Islet of Langerhans (tissue), 1 donor: ENCODE results near the gene DCAF10.
"Not testable (repeated sequence)": the region's sequence is repeated elsewhere in the genome, so short reads cannot be mapped to it uniquely, and the experiment has no call there.

ENCODE experiments used
- FAIRE-seq: peaks from one replicate; lab custom pipeline; 2011; peaks lifted over from hg19 to GRCh38; lab: Jason Lieb, UNC

DCAF10 gene

GRCh38 chr9:37800631-37801286 lies at the start of gene DCAF10:
DCAF10 (plus strand) TSS chr9:37800797; CDS start chr9:37800867, 70 bp downstream.
- no peak for FAIRE-seq

GRCh38 chr9:37751186-37751585 lies 49.4 kb upstream of the DCAF10 start:
- no peak for FAIRE-seq

- not testable (repeated sequence) for FAIRE-seq
Observed at GRCh38 chr9:37751704-37752103, 48.9 kb upstream of the DCAF10 start.

- not testable (repeated sequence) for FAIRE-seq
Observed at GRCh38 chr9:37752112-37752511, 48.5 kb upstream of the DCAF10 start.

- FAIRE-seq: no peak
Observed at GRCh38 chr9:37752642-37753488, 47.7 kb upstream of the DCAF10 start.

GRCh38 chr9:37753489-37754190 lies 47.0 kb upstream of the DCAF10 start, which contains the start of gene TRMT10B:
TRMT10B (plus strand) TSS chr9:37753805; CDS start chr9:37761932, 8,127 bp downstream.
- no peak for FAIRE-seq

- no peak for FAIRE-seq
Observed at GRCh38 chr9:37758747-37759146, 41.9 kb upstream of the DCAF10 start.

- FAIRE-seq: no peak
Observed at GRCh38 chr9:37760416-37761161, 40.0 kb upstream of the DCAF10 start.

- no peak for FAIRE-seq
Observed at GRCh38 chr9:37761511-37761910, 39.1 kb upstream of the DCAF10 start.

- FAIRE-seq: not testable (repeated sequence)
Observed at GRCh38 chr9:37765263-37765662, 35.3 kb upstream of the DCAF10 start.

- no peak for FAIRE-seq
Observed at GRCh38 chr9:37769306-37769705, 31.3 kb upstream of the DCAF10 start.

GRCh38 chr9:37769995-37770394 lies 30.6 kb upstream of the DCAF10 start:
- FAIRE-seq: no peak

GRCh38 chr9:37775216-37775919 lies 25.2 kb upstream of the DCAF10 start:
- no peak for FAIRE-seq

- FAIRE-seq: no peak
Observed at GRCh38 chr9:37776328-37776727, 24.3 kb upstream of the DCAF10 start.

GRCh38 chr9:37778534-37778933 lies 22.1 kb upstream of the DCAF10 start:
- FAIRE-seq: no peak

GRCh38 chr9:37784291-37784615 lies 16.3 kb upstream of the DCAF10 start:
- FAIRE-seq: no peak

- no peak for FAIRE-seq
Observed at GRCh38 chr9:37784616-37785483, 15.7 kb upstream of the DCAF10 start, which contains the start of gene EXOSC3. EXOSC3 (minus strand) TSS chr9:37785064; CDS start chr9:37785044, 20 bp downstream.

GRCh38 chr9:37787059-37787458 lies 13.5 kb upstream of the DCAF10 start:
- no peak for FAIRE-seq

- FAIRE-seq: no peak
Observed at GRCh38 chr9:37788332-37788731, 12.3 kb upstream of the DCAF10 start.

GRCh38 chr9:37790096-37790495 lies 10.5 kb upstream of the DCAF10 start:
- no peak for FAIRE-seq

GRCh38 chr9:37792122-37792521 lies 8.5 kb upstream of the DCAF10 start:
- FAIRE-seq: no peak
